ENCODE data around the gene MBOAT1.
"Not testable (repeated sequence)": the region's sequence is repeated elsewhere in the genome, so short reads cannot be mapped to it uniquely, and the experiment has no call there.

MBOAT1 gene

DNA sequence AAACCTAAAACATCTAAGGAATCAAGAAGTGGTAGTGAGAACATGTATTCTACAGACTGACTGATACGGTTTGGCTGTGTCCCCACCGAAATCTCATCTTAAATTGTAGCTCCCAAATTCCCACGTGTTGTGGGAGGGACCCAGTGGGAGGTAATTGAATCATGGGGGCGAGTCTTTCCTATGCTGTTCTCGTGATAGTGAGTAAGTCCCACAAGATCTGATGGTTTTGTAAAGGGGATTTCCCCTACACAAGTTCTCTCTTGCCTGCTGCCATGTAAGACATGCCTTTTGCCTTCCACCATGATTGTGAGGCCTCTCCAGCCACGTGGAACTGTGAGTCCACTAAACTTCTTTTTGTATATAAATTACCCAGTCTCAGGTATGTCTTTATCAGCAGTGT lies 65.4 kb downstream of the MBOAT1 start:
- not testable (repeated sequence) for H3K36me3 ChIP-seq (ENCODE audit: insufficient read depth, low read length); H3K4me2 ChIP-seq (ENCODE audit: low read length); H3K4me1 ChIP-seq (ENCODE audit: control insufficient read depth, insufficient read depth, low read length); H3K9me3 ChIP-seq (replicated peaks; ENCODE audit: low read length); H3K27me3 ChIP-seq (ENCODE audit: control insufficient read depth, insufficient read depth, low read length); H3K9ac ChIP-seq (ENCODE audit: low read depth, low read length); H3K4me3 ChIP-seq (ENCODE audit: low read length)

DNA sequence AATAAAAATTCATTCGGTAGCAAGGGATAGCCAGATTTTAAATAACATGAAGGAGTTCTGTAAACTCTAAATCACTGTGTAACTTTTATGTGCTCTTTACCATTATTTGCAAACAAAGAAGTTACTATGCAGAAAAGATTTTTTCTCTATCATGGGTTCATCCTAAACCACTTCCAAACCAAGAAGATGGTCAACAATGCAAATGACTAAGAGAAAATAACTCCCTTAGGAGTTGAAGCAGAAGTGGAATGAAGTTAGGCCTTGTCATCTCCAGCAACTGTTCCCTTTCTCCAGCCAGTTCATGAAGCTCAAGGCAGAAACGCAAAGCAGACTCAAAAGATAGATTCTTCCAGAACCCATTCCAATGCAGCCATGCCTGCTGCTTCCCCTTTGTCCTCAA lies 66.0 kb downstream of the MBOAT1 start:
- Histone ChIP-seq H3K27me3 (ENCODE audit: control insufficient read depth, insufficient read depth, low read length) (no peaks in the 10 kb centered on the region), H3K9ac (ENCODE audit: low read depth, low read length) (no peak overlapping the region), H3K4me1 (ENCODE audit: control insufficient read depth, insufficient read depth, low read length) (no peaks in the 10 kb centered on the region), H3K4me2 (ENCODE audit: low read length) (no peak overlapping the region), H3K9me3 (replicated peaks; ENCODE audit: low read length) (no peaks in the 10 kb centered on the region), H3K36me3 (ENCODE audit: insufficient read depth, low read length) (no peaks in the 10 kb centered on the region), H3K4me3 (ENCODE audit: low read length) (no peak overlapping the region)

DNA sequence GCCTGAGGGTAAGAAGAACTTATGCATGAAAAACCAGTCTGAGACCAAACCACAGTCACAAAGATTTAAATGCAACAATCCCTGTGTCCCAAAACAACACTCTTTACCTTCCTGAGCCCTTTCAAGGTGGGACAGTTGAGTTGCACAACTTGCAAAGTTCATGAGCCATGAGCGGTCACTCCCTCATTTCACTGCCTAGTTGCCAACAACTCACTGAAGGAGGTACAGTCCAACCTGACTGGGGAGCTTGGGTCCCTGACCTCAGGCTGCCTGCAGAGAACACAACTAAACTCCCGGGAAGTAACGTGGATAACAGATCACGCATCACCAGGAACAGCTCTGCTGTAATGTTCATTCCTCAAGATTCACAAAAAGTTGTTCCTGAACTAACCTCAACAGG lies 69.4 kb downstream of the MBOAT1 start:
- H3K4me1 ChIP-seq (ENCODE audit: control insufficient read depth, insufficient read depth, low read length), result no peaks in the 10 kb centered on the region
- no peaks in the 10 kb centered on the region for H3K9me3 ChIP-seq (replicated peaks; ENCODE audit: low read length)
- H3K36me3 ChIP-seq (ENCODE audit: insufficient read depth, low read length), result no peaks in the 10 kb centered on the region
- no peak overlapping the region for H3K4me2 ChIP-seq (ENCODE audit: low read length)
- no peak overlapping the region for H3K4me3 ChIP-seq (ENCODE audit: low read length)
- no peaks in the 10 kb centered on the region for H3K27me3 ChIP-seq (ENCODE audit: control insufficient read depth, insufficient read depth, low read length)
- no peak overlapping the region for H3K9ac ChIP-seq (ENCODE audit: low read depth, low read length)

DNA sequence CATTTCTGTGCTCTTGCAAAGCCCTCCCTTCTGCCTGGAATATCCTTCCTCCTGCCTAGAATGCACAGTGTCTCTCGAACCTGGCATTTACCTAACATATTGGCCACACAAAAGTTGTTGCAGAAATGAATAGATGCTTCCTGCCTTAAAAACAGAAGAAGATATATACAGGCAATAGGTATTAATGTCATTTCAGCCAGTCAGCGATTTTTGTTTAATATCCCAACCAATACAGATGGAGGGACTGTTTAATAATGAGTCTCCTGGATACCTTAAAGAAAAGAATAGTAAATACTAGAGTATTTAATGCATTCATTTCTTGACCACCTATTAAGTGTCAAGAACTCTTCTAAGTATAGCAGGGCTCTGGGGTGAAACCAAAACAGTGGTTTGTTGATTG lies 70.3 kb downstream of the MBOAT1 start:
- no peaks in the 10 kb centered on the region for H3K27me3 ChIP-seq (ENCODE audit: control insufficient read depth, insufficient read depth, low read length)
- no peaks in the 10 kb centered on the region for H3K4me1 ChIP-seq (ENCODE audit: control insufficient read depth, insufficient read depth, low read length)
- H3K4me2 ChIP-seq (ENCODE audit: low read length), result no peak overlapping the region
- no peaks in the 10 kb centered on the region for H3K36me3 ChIP-seq (ENCODE audit: insufficient read depth, low read length)
- H3K9me3 ChIP-seq (replicated peaks; ENCODE audit: low read length), result no peaks in the 10 kb centered on the region
- no peak overlapping the region for H3K4me3 ChIP-seq (ENCODE audit: low read length)
- no peak overlapping the region for H3K9ac ChIP-seq (ENCODE audit: low read depth, low read length)

DNA sequence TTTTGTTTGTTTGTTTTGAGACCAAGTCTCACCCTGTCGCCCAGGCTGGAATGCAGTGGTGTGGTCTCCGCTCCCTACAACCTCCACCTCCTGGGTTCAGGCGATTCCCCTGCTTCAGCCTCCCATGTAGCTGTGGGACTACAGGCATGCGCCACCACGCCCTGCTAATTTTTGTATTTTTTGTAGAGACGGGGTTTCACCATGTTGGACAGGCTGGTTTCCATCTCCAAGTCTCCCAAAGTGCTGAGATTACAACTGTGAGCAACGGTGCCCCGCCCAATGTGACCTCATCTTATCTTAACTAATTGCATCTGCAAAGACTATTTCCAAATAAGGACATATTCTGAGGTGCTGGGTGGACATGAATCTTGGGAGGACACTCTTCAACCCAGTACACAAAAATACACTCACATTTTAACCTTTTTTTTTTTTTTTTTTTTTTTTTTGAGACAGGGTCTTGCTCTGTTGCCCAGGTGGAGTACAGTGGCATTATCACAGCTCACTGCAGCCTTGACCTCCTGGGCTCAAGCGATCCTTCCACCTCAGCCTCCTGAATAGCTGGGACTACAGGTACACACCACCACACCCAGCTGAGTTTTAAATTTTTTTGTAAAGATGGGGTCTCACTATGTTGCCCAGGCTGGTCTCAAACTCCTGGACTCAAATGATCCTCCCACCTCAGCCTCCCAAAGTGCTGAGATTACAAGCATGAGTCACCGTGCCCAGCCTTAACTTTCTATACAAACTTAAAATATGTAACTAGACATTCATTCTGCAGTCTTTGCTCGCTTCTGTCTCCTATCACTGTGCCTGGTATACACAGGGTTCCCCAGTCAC lies 72.9 kb downstream of the MBOAT1 start:
- not testable (repeated sequence) for H3K27me3 ChIP-seq (ENCODE audit: control insufficient read depth, insufficient read depth, low read length); H3K4me1 ChIP-seq (ENCODE audit: control insufficient read depth, insufficient read depth, low read length); H3K9ac ChIP-seq (ENCODE audit: low read depth, low read length); H3K4me3 ChIP-seq (ENCODE audit: low read length); H3K9me3 ChIP-seq (replicated peaks; ENCODE audit: low read length); H3K4me2 ChIP-seq (ENCODE audit: low read length); H3K36me3 ChIP-seq (ENCODE audit: insufficient read depth, low read length)

DNA sequence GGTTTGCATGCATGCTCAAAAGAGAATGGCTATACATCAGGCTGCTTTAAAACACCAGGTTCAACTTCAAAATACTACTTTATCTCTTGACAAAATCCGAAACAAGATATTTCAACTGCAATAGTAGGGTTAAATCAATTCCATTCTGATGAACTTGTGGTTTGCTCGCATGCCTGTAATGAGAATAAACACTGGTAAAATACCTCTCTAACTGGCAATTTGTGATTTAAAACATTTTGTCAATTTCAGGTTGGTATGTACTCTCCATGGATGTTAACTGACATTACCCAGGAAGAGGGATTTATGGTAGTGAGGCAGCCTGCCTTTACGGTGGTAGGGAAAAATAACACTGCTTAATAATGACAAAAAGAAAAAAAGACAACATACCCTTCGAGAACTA lies 74.4 kb downstream of the MBOAT1 start:
- no peak overlapping the region for H3K4me3 ChIP-seq (ENCODE audit: low read length)
- no peaks in the 10 kb centered on the region for H3K9me3 ChIP-seq (replicated peaks; ENCODE audit: low read length)
- H3K36me3 ChIP-seq (ENCODE audit: insufficient read depth, low read length), result no peaks in the 10 kb centered on the region
- H3K9ac ChIP-seq (ENCODE audit: low read depth, low read length), result no peak overlapping the region
- no peak overlapping the region for H3K4me2 ChIP-seq (ENCODE audit: low read length)
- H3K4me1 ChIP-seq (ENCODE audit: control insufficient read depth, insufficient read depth, low read length), result no peaks in the 10 kb centered on the region
- no peaks in the 10 kb centered on the region for H3K27me3 ChIP-seq (ENCODE audit: control insufficient read depth, insufficient read depth, low read length)

DNA sequence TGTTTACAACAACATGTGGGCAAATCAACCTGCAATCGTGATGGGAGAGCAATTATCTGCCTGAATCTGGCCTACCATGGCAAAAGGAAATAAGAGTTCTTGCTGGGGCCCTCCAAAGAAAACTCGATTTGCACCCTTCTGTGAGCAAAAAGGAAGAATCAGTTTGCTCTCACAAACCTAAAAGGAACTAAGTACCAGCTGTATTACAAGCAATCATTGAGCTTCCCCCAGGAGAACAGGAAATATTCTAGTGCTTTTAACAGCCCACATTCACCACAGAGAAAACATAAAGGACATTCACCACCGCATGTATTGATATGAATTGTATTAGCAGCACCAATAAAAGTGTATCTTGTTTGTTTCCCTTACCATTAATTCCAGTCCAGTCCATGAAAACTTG lies 75.0 kb downstream of the MBOAT1 start:
- H3K4me2 ChIP-seq (ENCODE audit: low read length), result no peak overlapping the region
- H3K9ac ChIP-seq (ENCODE audit: low read depth, low read length), result no peak overlapping the region
- no peaks in the 10 kb centered on the region for H3K9me3 ChIP-seq (replicated peaks; ENCODE audit: low read length)
- H3K4me1 ChIP-seq (ENCODE audit: control insufficient read depth, insufficient read depth, low read length), result no peaks in the 10 kb centered on the region
- no peaks in the 10 kb centered on the region for H3K27me3 ChIP-seq (ENCODE audit: control insufficient read depth, insufficient read depth, low read length)
- H3K36me3 ChIP-seq (ENCODE audit: insufficient read depth, low read length), result no peaks in the 10 kb centered on the region
- H3K4me3 ChIP-seq (ENCODE audit: low read length), result no peak overlapping the region

DNA sequence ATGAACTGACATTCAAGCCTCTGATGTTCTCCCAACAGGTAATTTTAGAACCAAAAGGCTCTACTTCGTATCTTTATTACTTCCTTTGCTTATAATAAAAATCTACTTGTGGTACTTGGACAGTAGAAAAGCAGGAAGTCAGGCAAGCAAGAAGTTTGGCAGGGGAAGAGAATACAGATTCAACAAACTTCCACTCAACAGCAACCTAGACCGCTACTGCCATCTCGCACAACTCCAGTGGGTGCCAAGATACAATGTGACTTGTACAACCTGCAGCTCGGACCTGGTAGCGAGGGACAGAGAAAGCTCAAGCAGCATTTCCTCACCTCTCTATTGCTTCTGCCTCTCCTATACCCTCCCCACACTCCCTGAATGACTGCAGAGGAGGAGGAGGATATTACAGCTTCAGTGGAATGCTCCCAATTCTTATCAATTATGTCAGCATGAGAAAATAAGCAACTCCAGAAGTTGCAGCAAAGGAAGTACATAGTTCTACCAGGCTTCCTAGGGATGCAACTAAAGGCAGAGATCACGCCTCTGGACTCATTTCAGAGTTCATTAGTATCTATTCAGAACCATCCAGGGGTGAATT lies 76.5 kb downstream of the MBOAT1 start:
- Histone ChIP-seq H3K4me1 (ENCODE audit: control insufficient read depth, insufficient read depth, low read length) (no peaks in the 10 kb centered on the region), H3K9me3 (replicated peaks; ENCODE audit: low read length) (no peaks in the 10 kb centered on the region), H3K27me3 (ENCODE audit: control insufficient read depth, insufficient read depth, low read length) (no peaks in the 10 kb centered on the region), H3K4me3 (ENCODE audit: low read length) (no peak overlapping the region), H3K36me3 (ENCODE audit: insufficient read depth, low read length) (no peaks in the 10 kb centered on the region), H3K9ac (ENCODE audit: low read depth, low read length) (no peak overlapping the region), H3K4me2 (ENCODE audit: low read length) (no peak overlapping the region)

DNA sequence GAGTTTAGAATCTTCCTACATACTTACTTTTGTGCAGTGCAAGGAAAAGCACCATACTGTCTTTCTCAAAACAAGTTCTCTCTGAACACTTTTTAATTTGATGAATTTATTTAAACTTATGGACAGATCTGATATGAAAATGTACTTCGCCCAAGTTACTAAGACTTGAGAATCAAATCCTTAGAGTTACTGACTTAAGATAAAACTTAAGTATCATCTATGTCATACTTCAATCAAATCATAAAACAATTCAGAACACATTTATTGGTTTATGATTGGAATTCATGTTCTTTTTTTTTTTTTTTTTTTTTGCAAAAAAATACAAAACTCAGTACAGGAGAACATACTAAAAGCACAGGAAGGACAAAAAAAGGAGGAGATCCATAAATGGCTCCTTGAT lies 77.7 kb downstream of the MBOAT1 start:
- Histone ChIP-seq H3K4me2 (ENCODE audit: low read length) (no peak overlapping the region), H3K27me3 (ENCODE audit: control insufficient read depth, insufficient read depth, low read length) (no peaks in the 10 kb centered on the region)

DNA sequence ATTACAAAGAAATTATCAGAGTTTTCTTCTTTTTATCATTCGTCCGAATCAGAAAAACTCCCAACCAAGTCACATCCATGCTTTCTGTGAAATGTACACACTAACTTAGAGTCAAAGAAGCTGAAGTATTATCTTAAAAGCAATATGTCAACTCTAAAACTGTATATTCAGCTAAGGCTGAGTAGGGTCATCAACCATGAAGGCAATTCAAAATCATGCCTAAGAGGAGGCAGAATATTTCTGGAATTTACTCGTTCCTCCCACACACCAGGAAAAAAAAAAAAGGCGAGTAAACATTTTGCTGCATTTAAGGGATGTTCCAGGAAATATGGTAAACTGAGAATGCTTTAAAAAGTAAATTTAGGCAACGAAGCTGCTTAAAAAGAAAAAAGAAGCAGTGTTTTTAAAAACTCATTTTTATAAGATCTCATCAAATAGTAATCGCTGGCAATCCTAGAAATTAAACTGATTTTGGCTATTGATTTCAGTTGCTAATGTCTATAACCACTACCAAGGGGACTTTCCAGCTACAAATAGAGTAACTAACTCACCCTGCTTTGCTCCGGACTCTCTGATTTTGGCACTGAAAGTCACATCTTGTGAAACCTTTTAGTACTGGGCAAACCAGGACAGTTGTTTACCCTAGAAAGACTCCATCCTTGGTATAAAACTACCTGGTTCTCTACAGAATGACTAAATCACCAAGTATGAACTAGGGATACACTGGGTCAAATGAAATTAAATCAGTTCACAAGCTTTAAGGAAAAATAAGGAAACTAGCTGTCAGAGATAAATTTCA lies 82.8 kb downstream of the MBOAT1 start:
- Histone ChIP-seq H3K4me1 (ENCODE audit: control insufficient read depth, insufficient read depth, low read length) (peaks cover 6% of the 10 kb centered on the region), H3K4me2 (ENCODE audit: low read length) (no peak overlapping the region), H3K36me3 (ENCODE audit: insufficient read depth, low read length) (no peaks in the 10 kb centered on the region), H3K9ac (ENCODE audit: low read depth, low read length) (no peak overlapping the region), H3K27me3 (ENCODE audit: control insufficient read depth, insufficient read depth, low read length) (no peaks in the 10 kb centered on the region), H3K4me3 (ENCODE audit: low read length) (no peak overlapping the region), H3K9me3 (replicated peaks; ENCODE audit: low read length) (no peaks in the 10 kb centered on the region)

More for the DNA sequence above, 77.7 kb downstream of the MBOAT1 start:
- Histone ChIP-seq H3K9me3 (replicated peaks; ENCODE audit: low read length) (no peaks in the 10 kb centered on the region), H3K4me3 (ENCODE audit: low read length) (no peak overlapping the region), H3K9ac (ENCODE audit: low read depth, low read length) (no peak overlapping the region), H3K4me1 (ENCODE audit: control insufficient read depth, insufficient read depth, low read length) (peaks cover 6% of the 10 kb centered on the region), H3K36me3 (ENCODE audit: insufficient read depth, low read length) (no peaks in the 10 kb centered on the region)

DNA sequence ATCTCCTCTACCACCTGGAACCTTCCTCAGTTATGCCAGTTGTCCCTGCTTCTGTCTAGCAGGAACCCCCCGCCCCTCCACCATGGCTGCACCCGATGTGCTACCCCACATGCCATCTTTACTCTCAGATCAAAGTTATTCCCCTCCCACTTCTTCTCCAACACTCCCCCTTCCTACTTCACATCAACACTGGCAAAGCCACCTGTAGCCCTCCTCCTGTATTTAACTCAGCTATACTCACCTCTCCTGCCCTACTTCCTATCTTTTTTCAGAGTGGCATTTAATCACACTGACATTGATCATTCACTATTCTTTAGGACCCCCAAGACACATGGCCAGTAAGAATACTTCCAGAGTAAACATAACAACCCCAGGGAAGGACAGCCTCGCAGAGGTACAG lies 84.3 kb downstream of the MBOAT1 start:
- H3K4me1 ChIP-seq (ENCODE audit: control insufficient read depth, insufficient read depth, low read length), result peaks cover 6% of the 10 kb centered on the region
- H3K4me3 ChIP-seq (ENCODE audit: low read length), result no peak overlapping the region
- H3K9ac ChIP-seq (ENCODE audit: low read depth, low read length), result no peak overlapping the region
- H3K36me3 ChIP-seq (ENCODE audit: insufficient read depth, low read length), result no peaks in the 10 kb centered on the region
- H3K4me2 ChIP-seq (ENCODE audit: low read length), result no peak overlapping the region
- no peaks in the 10 kb centered on the region for H3K9me3 ChIP-seq (replicated peaks; ENCODE audit: low read length)
- H3K27me3 ChIP-seq (ENCODE audit: control insufficient read depth, insufficient read depth, low read length), result no peaks in the 10 kb centered on the region
